Fibroblast of gingiva (primary cell): Measurements from ENCODE around the gene CELA2A.

Experiments
- DNase-seq: peaks from one replicate; pipeline ENCODE4 v3.0.0-alpha.2; 2011; ENCODE audit warnings: low read depth

CELA2A gene

GRCh38 chr1:15456313-15456954, at the start of gene CELA2A:
Gene CELA2A, plus strand, starts transcription at chr1:15456732. Its CDS starts 22 bp downstream, at chr1:15456754.
- no peak for DNase-seq

- no peak for DNase-seq
Observed at GRCh38 chr1:15407580-15407979, 49.0 kb upstream of the CELA2A start.

GRCh38 chr1:15408890-15409387, 47.6 kb upstream of the CELA2A start:
- DNase-seq: no peak

GRCh38 chr1:15409388-15410222, 46.9 kb upstream of the CELA2A start, which contains the start of gene EFHD2:
Gene EFHD2, plus strand, starts transcription at chr1:15409888. Its CDS starts 84 bp downstream, at chr1:15409972.
- DNase-seq: peak; percentile 74

- no peak for DNase-seq
Observed at GRCh38 chr1:15410223-15410883, 46.2 kb upstream of the CELA2A start.

GRCh38 chr1:15410884-15411245, 45.7 kb upstream of the CELA2A start:
- DNase-seq: no peak

- peak; percentile 25 for DNase-seq
Observed at GRCh38 chr1:15411593-15412137, 44.9 kb upstream of the CELA2A start.

- DNase-seq: no peak
Observed at GRCh38 chr1:15412175-15412800, 44.2 kb upstream of the CELA2A start.

GRCh38 chr1:15412843-15413242, 43.7 kb upstream of the CELA2A start:
- no peak for DNase-seq

GRCh38 chr1:15413563-15414444, 42.7 kb upstream of the CELA2A start:
- DNase-seq: no peak

GRCh38 chr1:15414445-15414983, 42.0 kb upstream of the CELA2A start:
- DNase-seq: no peak

GRCh38 chr1:15417059-15417934, 39.2 kb upstream of the CELA2A start:
- DNase-seq: no peak

- no peak for DNase-seq
Observed at GRCh38 chr1:15418806-15419515, 37.6 kb upstream of the CELA2A start.

GRCh38 chr1:15420853-15421465, 35.6 kb upstream of the CELA2A start:
- no peak for DNase-seq

- no peak for DNase-seq
Observed at GRCh38 chr1:15422871-15423270, 33.7 kb upstream of the CELA2A start.

- no peak for DNase-seq
Observed at GRCh38 chr1:15423355-15424077, 33.0 kb upstream of the CELA2A start.

GRCh38 chr1:15424146-15424667, 32.3 kb upstream of the CELA2A start:
- no peak for DNase-seq

GRCh38 chr1:15424981-15425380, 31.6 kb upstream of the CELA2A start:
- no peak for DNase-seq
